GM10248 (cell line): ENCODE results near the gene MYO3A.

ENCODE experiments used
- CTCF ChIA-PET: fragments of 300-600 bp; sonication (Branson Sonifier 250); formaldehyde crosslinking; extraction: SDS; loops from one replicate; lab custom pipeline; 2021; ENCODE audit warnings: antibody characterized with exemption; lab: Yijun Ruan, JAX
- POLR2A ChIA-PET: fragments of 350-650 bp; sonication (Branson Sonifier 250); formaldehyde crosslinking; extraction: SDS; loops from one replicate; lab custom pipeline; 2020; ENCODE audit warnings: antibody characterized with exemption; lab: Yijun Ruan, JAX
- DNase-seq: peaks from one replicate; pipeline ENCODE4 v3.0.0; 2012; ENCODE audit errors: extremely low spot score
- TF ChIP-seq, protein P1 (sequence below): IDR thresholded peaks from 2 replicates; pipeline ENCODE4 v1.5.1; 2012; ENCODE audit warnings: mild to moderate bottlenecking, low read depth; ENCODE audit errors: extremely low read depth, missing control alignments, control extremely low read depth

MYO3A gene

DNA sequence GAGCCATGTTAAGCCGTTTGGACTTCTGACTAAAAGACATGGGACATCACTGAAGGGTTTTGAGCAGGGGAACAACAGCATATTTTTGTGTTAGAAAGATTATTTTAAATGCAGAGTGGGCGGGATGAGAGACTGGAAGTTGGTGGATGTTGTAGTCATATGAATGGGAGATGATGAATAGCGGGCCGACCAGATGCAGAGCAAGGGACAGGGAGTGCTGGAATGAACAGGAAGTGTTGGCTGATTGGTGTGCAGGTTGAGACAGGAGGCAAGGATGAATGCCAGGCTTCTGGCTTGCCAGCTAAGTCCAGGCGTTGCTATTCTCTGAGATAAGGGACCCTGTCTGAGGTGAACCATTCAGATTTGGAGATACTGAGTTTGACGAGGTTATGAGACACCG, 320.6 kb downstream of the MYO3A start:
- CTCF ChIA-PET, result no interaction called here
- POLR2A ChIA-PET, result no interaction called here
- DNase-seq, result no peak
- TF ChIP-seq, protein P1, sequence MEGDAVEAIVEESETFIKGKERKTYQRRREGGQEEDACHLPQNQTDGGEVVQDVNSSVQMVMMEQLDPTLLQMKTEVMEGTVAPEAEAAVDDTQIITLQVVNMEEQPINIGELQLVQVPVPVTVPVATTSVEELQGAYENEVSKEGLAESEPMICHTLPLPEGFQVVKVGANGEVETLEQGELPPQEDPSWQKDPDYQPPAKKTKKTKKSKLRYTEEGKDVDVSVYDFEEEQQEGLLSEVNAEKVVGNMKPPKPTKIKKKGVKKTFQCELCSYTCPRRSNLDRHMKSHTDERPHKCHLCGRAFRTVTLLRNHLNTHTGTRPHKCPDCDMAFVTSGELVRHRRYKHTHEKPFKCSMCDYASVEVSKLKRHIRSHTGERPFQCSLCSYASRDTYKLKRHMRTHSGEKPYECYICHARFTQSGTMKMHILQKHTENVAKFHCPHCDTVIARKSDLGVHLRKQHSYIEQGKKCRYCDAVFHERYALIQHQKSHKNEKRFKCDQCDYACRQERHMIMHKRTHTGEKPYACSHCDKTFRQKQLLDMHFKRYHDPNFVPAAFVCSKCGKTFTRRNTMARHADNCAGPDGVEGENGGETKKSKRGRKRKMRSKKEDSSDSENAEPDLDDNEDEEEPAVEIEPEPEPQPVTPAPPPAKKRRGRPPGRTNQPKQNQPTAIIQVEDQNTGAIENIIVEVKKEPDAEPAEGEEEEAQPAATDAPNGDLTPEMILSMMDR, result no peak

GRCh38 chr10:26259341-26259740, 325.3 kb downstream of the MYO3A start:
- POLR2A ChIA-PET, result no interaction called here
- CTCF ChIA-PET, result no interaction called here
- TF ChIP-seq, protein P1, result no peak
- no peak for DNase-seq
